Urinary bladder (tissue), 4 donors: ENCODE data around the gene PLN. TPM values are rescaled to one million over a fixed set of nuclear protein-coding genes. Genes with fewer than 3 reads are reported as not detected.

ENCODE experiments used
- DNase-seq: peaks from one replicate; pipeline ENCODE4 v3.0.0-alpha.2; 2015; ENCODE audit errors: extremely low spot score
- H3K27ac ChIP-seq: one replicate; pipeline ENCODE4 v1.5.1; 2013; ENCODE audit warnings: low read depth, mild to moderate bottlenecking, moderate library complexity
- H3K36me3 ChIP-seq: one replicate; pipeline ENCODE4 v1.6.1; 2013; ENCODE audit warnings: mild to moderate bottlenecking, moderate library complexity; ENCODE audit not compliant: insufficient read depth
- H3K4me1 ChIP-seq: one replicate; pipeline ENCODE4 v1.6.1; 2013; ENCODE audit warnings: mild to moderate bottlenecking, moderate library complexity; ENCODE audit not compliant: insufficient read depth
- H3K4me3 ChIP-seq: one replicate; pipeline ENCODE4 v1.5.1; 2013; ENCODE audit warnings: low read depth, low read length
- WGBS: extraction: QIAGEN DNeasy Blood & Tissue Kit; methylation state at CpG from one replicate; pipeline ENCODE4 v1.1.7; 2013; 5-methylcytosine and 5-hydroxymethylcytosine counted together
- polyA plus RNA-seq: library from polyadenylated mRNA; stranded (reverse); fragments of 200-250 nt; gene quantifications from one replicate; pipeline ENCODE4 v1.2.3, GENCODE V29; 2013
- total RNA-seq: library from RNA; depleted of rRNA; stranded (reverse); fragments of >200 nt; gene quantifications from one replicate; pipeline ENCODE4 v1.2.3, GENCODE V29; 2014
- donor health status: healthy with polysubstance abuse.
- donor health status: healthy.

Gene PLN
- 178 TPM for total RNA-seq
- polyA plus RNA-seq: 96.0 TPM

DNA sequence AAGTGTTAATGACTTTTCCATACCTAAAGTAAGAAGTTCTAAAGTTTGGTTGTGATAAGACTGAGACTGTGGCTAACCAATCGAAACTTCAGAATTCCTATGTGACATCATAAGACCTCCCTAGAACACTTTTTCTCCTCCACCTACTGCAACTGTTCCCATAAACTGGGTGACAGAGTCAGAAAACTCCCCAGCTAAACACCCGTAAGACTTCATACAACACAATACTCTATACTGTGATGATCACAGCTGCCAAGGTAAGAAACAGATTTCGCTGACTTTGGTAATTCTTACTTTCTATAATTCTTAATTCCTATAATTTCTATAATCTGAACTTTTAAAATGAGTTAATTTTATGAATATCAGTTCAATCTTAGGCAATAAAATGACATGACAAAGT lies at the start of gene PLN:
TSS of gene PLN (plus strand) at position 161 of the 400 bp plus-strand sequence. CDS start 10,626 bp downstream, outside the sequence.
- no peak within 1 kb of the TSS for H3K27ac ChIP-seq
- WGBS: 65% methylated on average over 3 of the region's 3 CpGs
- H3K4me3 ChIP-seq: no peak within 1 kb of the TSS
- peaks cover 2% of the 10 kb centered on the region for H3K36me3 ChIP-seq
- H3K4me1 ChIP-seq: no peaks in the 10 kb centered on the region
- no peak for DNase-seq

- WGBS: 94% methylated on average over 10 of the region's 10 CpGs
- no peak for DNase-seq
- Histone ChIP-seq H3K4me3 (no peak overlapping the region), H3K4me1 (no peaks in the 10 kb centered on the region), H3K27ac (no peak overlapping the region), H3K36me3 (no peaks in the 10 kb centered on the region)
Measured at GRCh38 chr6:118500130-118501015, 47.7 kb upstream of the PLN start.

DNA sequence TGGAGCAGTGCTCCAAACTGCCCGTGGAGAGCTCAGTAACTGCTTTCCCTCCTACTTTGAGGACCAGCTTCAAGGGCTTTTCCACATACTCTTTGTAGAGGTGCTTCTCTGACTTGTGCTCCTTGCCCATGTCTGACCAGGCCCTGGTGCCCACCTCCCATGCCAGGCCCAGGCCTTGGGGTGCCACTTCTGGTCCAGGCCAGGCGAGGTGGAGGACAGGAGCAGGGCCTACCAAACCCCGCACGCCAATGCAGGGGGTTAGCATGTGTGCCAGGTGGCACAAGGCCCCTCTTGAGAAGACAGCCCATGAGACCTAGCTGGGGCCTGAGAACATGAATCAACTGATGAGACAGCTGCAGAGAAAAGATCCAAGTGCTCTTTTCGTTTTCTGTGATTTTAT lies 47.0 kb upstream of the PLN start:
- WGBS: 86% methylated on average over 5 of the region's 5 CpGs
- no peak overlapping the region for H3K27ac ChIP-seq
- no peak for DNase-seq

GRCh38 chr6:118501765-118502164 lies 46.3 kb upstream of the PLN start:
- no peaks in the 10 kb centered on the region for H3K4me1 ChIP-seq
- DNase-seq: no peak
- WGBS: 73% methylated on average over 1 of the region's 1 CpG
- H3K27ac ChIP-seq: no peak overlapping the region
- no peak overlapping the region for H3K4me3 ChIP-seq
- H3K36me3 ChIP-seq: no peaks in the 10 kb centered on the region

More for the DNA sequence above, 47.0 kb upstream of the PLN start:
- H3K4me3 ChIP-seq: no peak overlapping the region
- no peaks in the 10 kb centered on the region for H3K4me1 ChIP-seq
- H3K36me3 ChIP-seq: no peaks in the 10 kb centered on the region

DNA sequence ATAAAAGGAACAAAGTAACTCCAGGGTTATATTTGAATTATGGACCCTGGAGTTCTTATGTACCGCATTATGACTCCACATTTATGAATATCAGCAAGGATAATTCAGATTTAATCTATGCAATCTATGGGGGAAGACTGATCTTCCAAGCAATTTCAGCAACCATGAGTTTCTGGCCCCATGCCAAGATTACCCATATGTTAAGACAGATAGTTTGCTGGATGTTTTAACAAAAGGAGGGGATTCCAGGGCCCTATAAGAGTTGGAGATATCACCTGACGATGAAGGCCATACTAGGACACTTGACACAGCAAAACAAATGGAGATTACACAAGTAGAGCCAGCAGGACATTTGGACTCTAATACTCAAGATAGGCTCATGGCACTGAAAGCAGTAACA lies 45.9 kb upstream of the PLN start:
- no peaks in the 10 kb centered on the region for H3K4me1 ChIP-seq
- 63% methylated on average over 2 of the region's 2 CpGs for WGBS
- no peaks in the 10 kb centered on the region for H3K36me3 ChIP-seq
- DNase-seq: no peak
- no peak overlapping the region for H3K27ac ChIP-seq
- no peak overlapping the region for H3K4me3 ChIP-seq

- Histone ChIP-seq H3K27ac (no peak overlapping the region), H3K4me1 (no peaks in the 10 kb centered on the region), H3K36me3 (no peaks in the 10 kb centered on the region), H3K4me3 (no peak overlapping the region)
- DNase-seq: no peak
- WGBS: 98% methylated on average over 2 of the region's 2 CpGs
Measured at GRCh38 chr6:118504611-118505010, 43.5 kb upstream of the PLN start.

DNA sequence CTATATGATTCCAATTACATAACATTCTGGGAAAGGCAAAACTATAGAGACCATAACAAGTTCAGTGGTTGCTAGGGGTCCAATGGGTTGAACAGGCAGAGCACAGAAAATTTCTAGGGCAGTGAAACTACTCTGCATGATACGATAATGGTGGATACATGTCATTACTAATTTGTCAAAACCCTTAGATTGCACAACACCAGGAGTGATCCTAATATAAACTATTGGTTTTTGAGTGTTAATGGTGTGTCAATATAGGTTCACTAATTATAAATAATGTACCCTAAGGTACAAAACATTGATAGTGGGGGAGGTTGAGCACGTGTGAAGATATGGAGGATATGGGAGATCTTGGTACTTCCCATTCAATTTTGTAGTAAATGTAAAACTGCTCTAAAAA lies 42.4 kb upstream of the PLN start:
- WGBS: 94% methylated on average over 2 of the region's 2 CpGs
- Histone ChIP-seq H3K4me1 (no peaks in the 10 kb centered on the region), H3K27ac (no peak overlapping the region), H3K36me3 (no peaks in the 10 kb centered on the region), H3K4me3 (no peak overlapping the region)
- DNase-seq: no peak

DNA sequence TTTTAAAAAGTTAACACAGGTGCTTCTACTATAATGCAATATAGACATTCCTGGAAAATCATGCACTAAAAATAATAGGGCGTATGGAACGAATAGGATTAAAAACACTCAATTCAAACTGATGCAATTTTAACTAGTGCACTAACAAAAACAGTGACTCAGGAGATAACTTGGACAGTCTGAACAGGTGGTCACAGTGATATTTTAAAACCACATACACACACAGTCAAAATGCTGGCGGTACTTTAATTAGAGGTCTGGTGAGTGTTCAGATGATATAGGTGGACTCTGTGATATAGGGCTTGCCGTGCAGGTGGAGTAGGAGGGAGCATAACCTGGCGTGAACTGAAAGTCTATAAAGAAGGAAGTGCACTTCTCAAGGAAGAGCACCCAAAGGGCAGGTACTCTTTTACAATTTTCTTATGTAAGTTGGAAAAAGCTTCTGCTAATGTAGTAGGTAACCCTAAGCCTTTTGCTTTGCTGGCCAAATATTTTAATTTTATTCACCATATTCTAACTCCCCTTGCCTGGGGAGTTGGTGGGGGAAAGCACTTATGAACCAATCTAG lies 41.9 kb upstream of the PLN start:
- H3K4me1 ChIP-seq: no peaks in the 10 kb centered on the region
- no peaks in the 10 kb centered on the region for H3K36me3 ChIP-seq
- H3K27ac ChIP-seq: no peak overlapping the region
- DNase-seq: no peak
- 88% methylated on average over 5 of the region's 5 CpGs for WGBS
- H3K4me3 ChIP-seq: no peak overlapping the region

DNA sequence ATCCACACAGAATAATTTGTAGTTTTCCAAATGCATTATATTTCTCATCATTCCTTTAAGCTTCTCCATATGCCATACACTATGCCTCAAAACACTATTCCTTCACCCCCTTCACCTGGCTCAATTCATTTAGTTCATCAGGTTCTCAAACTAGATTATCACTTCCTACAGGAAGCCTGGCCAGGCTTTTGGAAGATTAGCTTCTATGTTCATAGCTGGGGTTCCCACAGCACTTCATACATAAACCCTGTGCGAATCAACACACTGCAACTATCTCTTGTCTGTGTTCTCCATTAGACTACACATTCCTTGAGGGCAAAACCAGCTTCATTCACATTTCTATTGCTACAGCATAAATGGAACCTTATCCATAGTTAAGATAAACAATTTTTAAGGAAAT lies 40.5 kb upstream of the PLN start:
- H3K27ac ChIP-seq: no peak overlapping the region
- H3K4me3 ChIP-seq: no peak overlapping the region
- no peaks in the 10 kb centered on the region for H3K4me1 ChIP-seq
- no peaks in the 10 kb centered on the region for H3K36me3 ChIP-seq
- WGBS: 96% methylated on average over 1 of the region's 1 CpG
- DNase-seq: no peak

- WGBS: 57% methylated on average over 3 of the region's 3 CpGs
- Histone ChIP-seq H3K36me3 (no peaks in the 10 kb centered on the region), H3K27ac (no peak overlapping the region), H3K4me3 (no peak overlapping the region), H3K4me1 (no peaks in the 10 kb centered on the region)
- no peak for DNase-seq
Measured at GRCh38 chr6:118509009-118509617, 39.0 kb upstream of the PLN start.

DNA sequence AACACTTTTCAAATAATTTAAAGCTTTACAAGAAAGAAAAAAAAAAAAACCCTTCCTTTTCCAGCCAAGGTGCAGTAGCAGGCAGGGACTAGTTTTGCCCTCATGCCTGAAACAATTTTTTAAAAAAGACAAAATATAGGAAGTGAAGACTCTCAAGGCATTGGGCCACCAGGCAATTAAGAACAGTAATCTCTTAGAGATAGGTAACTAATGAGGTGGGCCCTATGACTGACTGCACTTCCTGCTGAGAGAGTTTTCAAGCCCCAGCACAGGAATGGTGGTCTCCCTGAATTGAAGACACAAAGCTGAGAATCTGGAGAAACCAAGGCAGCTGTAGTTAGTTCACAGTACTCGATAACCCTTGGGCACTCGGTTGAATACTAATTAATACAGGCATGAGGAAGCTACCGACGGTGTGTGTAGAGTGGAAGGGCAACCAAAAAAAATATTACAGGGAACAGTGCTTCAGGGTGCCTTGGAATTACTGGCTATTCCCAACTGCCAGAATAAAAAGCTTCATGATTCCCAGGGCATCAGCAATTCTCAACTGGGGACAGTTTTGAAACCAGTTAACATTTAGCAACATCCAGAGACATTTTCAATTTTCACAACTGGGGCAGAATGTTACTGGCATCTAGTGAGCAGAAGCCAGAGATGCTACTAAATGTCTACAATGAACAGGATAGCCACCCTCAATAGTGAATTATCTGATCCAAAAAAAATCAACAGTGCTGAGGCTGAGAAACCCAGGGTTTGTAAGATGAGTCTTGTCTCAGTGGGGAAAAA lies 36.0 kb upstream of the PLN start:
- no peak for DNase-seq
- 95% methylated on average over 4 of the region's 4 CpGs for WGBS
- Histone ChIP-seq H3K4me3 (no peak overlapping the region), H3K27ac (no peak overlapping the region), H3K4me1 (no peaks in the 10 kb centered on the region), H3K36me3 (no peaks in the 10 kb centered on the region)

DNA sequence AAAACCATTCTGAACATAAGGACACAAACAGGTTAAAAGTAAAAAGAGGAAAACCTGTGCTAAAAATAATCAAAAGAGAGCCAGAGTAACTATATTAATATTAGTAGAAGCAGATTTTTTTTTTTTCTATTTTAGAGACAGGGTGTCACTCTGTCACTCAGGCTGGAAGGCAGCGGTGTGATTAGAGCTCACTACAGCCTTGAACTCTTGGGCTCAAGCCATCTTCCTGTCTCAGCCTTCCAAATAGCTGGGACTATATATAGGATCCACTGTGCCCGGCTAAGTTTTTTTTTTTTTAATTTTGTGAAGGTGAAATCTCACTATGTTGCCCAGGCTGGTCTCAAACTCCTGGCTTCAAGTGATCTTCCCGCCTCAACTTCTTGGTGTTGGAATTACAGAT lies 33.4 kb upstream of the PLN start:
- no peaks in the 10 kb centered on the region for H3K36me3 ChIP-seq
- H3K4me3 ChIP-seq: no peak overlapping the region
- H3K4me1 ChIP-seq: no peaks in the 10 kb centered on the region
- WGBS: 72% methylated on average over 3 of the region's 3 CpGs
- DNase-seq: no peak
- H3K27ac ChIP-seq: no peak overlapping the region

- Histone ChIP-seq H3K4me3 (no peak overlapping the region), H3K27ac (no peak overlapping the region), H3K36me3 (no peaks in the 10 kb centered on the region), H3K4me1 (no peaks in the 10 kb centered on the region)
- no peak for DNase-seq
- 96% methylated on average over 4 of the region's 4 CpGs for WGBS
Measured at GRCh38 chr6:118522422-118522821, 25.7 kb upstream of the PLN start.
